DOHH2 (cell line): ENCODE data around the gene TSPAN5.

ENCODE experiments used
- H3F3A ChIP-seq: fragments of 200-600 bp; sonication (generic), shearing (Covaris generic); 2 replicates; pipeline ENCODE4 v1.6.0; 2016; ENCODE audit warnings: antibody characterized with exemption, mild to moderate bottlenecking; ENCODE audit not compliant: control insufficient read depth, insufficient read depth
- H3K27ac ChIP-seq: fragments of 200-600 bp; sonication (generic); 2 replicates; pipeline ENCODE4 v1.5.1; 2014; ENCODE audit warnings: low read depth, mild to moderate bottlenecking, low read length, moderate library complexity
- H3K27me3 ChIP-seq: fragments of 200-600 bp; sonication (generic); 2 replicates; pipeline ENCODE4 v1.6.1; 2014; ENCODE audit warnings: mild to moderate bottlenecking, low read length, mixed read lengths; ENCODE audit not compliant: control insufficient read depth
- H3K36me3 ChIP-seq: fragments of 200-600 bp; sonication (generic); 2 replicates; pipeline ENCODE4 v1.6.1; 2014; ENCODE audit warnings: mild to moderate bottlenecking, low read length, moderate library complexity, mixed read lengths; ENCODE audit not compliant: control insufficient read depth
- H3K4me1 ChIP-seq: fragments of 200-600 bp; sonication (generic); 2 replicates; pipeline ENCODE4 v1.6.1; 2014; ENCODE audit warnings: mild to moderate bottlenecking, low read length, mixed read lengths; ENCODE audit not compliant: control insufficient read depth
- H3K4me2 ChIP-seq: fragments of 200-600 bp; sonication (generic); 2 replicates; pipeline ENCODE4 v1.6.0; 2014; ENCODE audit warnings: mild to moderate bottlenecking, low read length, moderate library complexity
- H3K4me3 ChIP-seq: fragments of 200-600 bp; sonication (generic); 2 replicates; pipeline ENCODE4 v1.5.1; 2014; ENCODE audit warnings: mild to moderate bottlenecking, low read length, mixed read lengths
- H3K79me2 ChIP-seq: fragments of 200-600 bp; sonication (generic); 2 replicates; pipeline ENCODE4 v1.6.1; 2014; ENCODE audit warnings: mild to moderate bottlenecking, low read length, mixed read lengths; ENCODE audit not compliant: control insufficient read depth
- H3K9me2 ChIP-seq: fragments of 200-600 bp; sonication (generic); replicated peaks from 2 replicates; pipeline ENCODE4 v1.6.1; 2014; ENCODE audit warnings: mild to moderate bottlenecking, low read length, mixed read lengths; ENCODE audit not compliant: control insufficient read depth
- H3K9me3 ChIP-seq: fragments of 200-600 bp; sonication (generic); 2 replicates; pipeline ENCODE4 v1.6.1; 2014; ENCODE audit warnings: antibody characterized with exemption, low read length, mixed read lengths; ENCODE audit not compliant: control insufficient read depth, insufficient read depth
- H4K20me1 ChIP-seq: fragments of 200-600 bp; sonication (generic); 2 replicates; pipeline ENCODE4 v1.6.0; 2014; ENCODE audit warnings: low read depth, mild to moderate bottlenecking, antibody characterized with exemption, low read length, moderate library complexity; ENCODE audit not compliant: control insufficient read depth, insufficient read depth
- CTCF ChIP-seq: fragments of 200-600 bp; sonication (generic); IDR thresholded peaks from one replicate; pipeline ENCODE4 v1.5.1; 2014; ENCODE audit warnings: antibody characterized with exemption, mild to moderate bottlenecking, low read depth, low read length; ENCODE audit not compliant: poor library complexity, severe bottlenecking
- EZH2phosphoT487 ChIP-seq: fragments of 200-600 bp; sonication (generic); IDR thresholded peaks from 2 replicates; pipeline ENCODE4 v1.6.1; 2017; ENCODE audit warnings: borderline replicate concordance, mild to moderate bottlenecking, antibody characterized with exemption, low read length, moderate library complexity, mixed read lengths

TSPAN5 gene

GRCh38 chr4:98518559-98519267 lies 139.7 kb downstream of the TSPAN5 start:
- Histone ChIP-seq H3K4me3 (no peak overlapping the region), H3F3A (no peaks in the 10 kb centered on the region), H4K20me1 (no peaks in the 10 kb centered on the region), H3K79me2 (no peaks in the 10 kb centered on the region), H3K4me1 (0 out of 2 replicates have a peak, but pooled peaks cover 6% of the 10 kb centered on the region), H3K27ac (no peak overlapping the region), H3K9me2 (no peaks in the 10 kb centered on the region), H3K27me3 (no peaks in the 10 kb centered on the region), H3K36me3 (no peaks in the 10 kb centered on the region), H3K4me2 (no peak overlapping the region), H3K9me3 (no peaks in the 10 kb centered on the region)
- TF ChIP-seq EZH2phosphoT487 (no peak), CTCF (no peak)

GRCh38 chr4:98517218-98518021 lies 141.0 kb downstream of the TSPAN5 start:
- Histone ChIP-seq H3K27me3 (no peaks in the 10 kb centered on the region), H3K4me2 (no peak overlapping the region), H3K27ac (no peak overlapping the region), H3K9me3 (no peaks in the 10 kb centered on the region), H3K36me3 (no peaks in the 10 kb centered on the region), H4K20me1 (no peaks in the 10 kb centered on the region), H3K79me2 (no peaks in the 10 kb centered on the region), H3K9me2 (no peaks in the 10 kb centered on the region), H3K4me1 (0 out of 2 replicates have a peak, but pooled peaks cover 6% of the 10 kb centered on the region), H3K4me3 (no peak overlapping the region), H3F3A (no peaks in the 10 kb centered on the region)
- no peak for TF ChIP-seq EZH2phosphoT487
- no peak for TF ChIP-seq CTCF

- Histone ChIP-seq H3K4me3 (no peak overlapping the region), H4K20me1 (no peaks in the 10 kb centered on the region), H3K9me2 (no peaks in the 10 kb centered on the region), H3F3A (no peaks in the 10 kb centered on the region), H3K36me3 (no peaks in the 10 kb centered on the region), H3K9me3 (no peaks in the 10 kb centered on the region), H3K4me2 (no peak overlapping the region), H3K27me3 (no peaks in the 10 kb centered on the region), H3K79me2 (no peaks in the 10 kb centered on the region), H3K4me1 (0 out of 2 replicates have a peak, but pooled peaks cover 6% of the 10 kb centered on the region), H3K27ac (no peak overlapping the region)
- TF ChIP-seq CTCF (no peak), EZH2phosphoT487 (no peak)
These were observed 141.8 kb downstream of the TSPAN5 start for GRCh38 chr4:98516441-98517217.
